UCSD-AML1 (cell line): Measurements from ENCODE around the gene KANSL1.

Experiments
- DNase-seq: peaks from one replicate; lab custom pipeline; 2025; ENCODE audit not compliant: unreplicated experiment; lab: John Stamatoyannopoulos, UW

KANSL1 gene

GRCh38 chr17:46003907-46004748 lies 189.1 kb downstream of the KANSL1 start:
- peak; percentile 23 for DNase-seq

- no peak for DNase-seq
Observed at GRCh38 chr17:46002973-46003316, 190.3 kb downstream of the KANSL1 start.

- peak; percentile 64 for DNase-seq
Observed at GRCh38 chr17:46002311-46002972, 190.8 kb downstream of the KANSL1 start.

DNA sequence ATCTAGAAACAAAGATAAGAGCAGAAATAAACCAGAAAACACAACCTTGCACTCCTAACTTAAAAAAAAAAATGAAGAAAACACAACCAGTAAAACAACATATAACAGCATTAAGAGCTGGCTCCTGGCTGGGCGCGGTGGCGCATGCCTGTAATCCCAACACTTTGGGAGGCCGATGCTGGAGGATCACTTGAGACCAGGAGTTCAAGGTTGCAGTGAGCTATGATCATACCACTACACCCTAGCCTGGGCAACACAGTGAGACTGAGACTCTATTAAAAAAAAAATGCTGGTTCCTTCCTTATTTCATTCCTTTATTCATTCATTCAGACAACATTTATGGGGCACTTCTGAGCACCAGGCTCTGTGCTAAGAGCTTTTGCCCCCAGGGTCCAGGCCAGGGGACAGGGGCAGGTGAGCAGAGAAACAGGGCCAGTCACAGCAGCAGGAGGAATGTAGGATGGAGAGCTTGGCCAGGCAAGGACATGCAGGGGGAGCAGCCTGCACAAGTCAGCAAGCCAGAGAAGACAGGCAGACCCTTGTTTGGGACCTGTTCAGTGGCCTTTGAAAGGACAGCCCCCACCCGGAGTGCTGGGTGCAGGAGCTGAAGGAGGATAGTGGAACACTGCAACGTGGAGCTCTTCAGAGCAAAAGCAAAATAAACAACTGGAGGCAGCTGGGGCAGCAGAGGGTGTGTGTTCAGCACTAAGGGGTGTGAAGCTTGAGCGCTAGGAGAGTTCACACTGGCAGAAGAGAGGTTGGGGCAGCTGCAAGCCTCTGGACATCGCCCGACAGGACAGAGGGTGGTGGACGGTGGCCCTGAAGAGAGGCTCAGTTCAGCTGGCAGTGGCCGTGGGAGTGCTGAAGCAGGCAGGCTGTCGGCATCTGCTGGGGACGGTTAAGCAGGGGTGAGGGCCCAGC lies 191.6 kb downstream of the KANSL1 start:
- DNase-seq = no peak

- no peak for DNase-seq
Observed at GRCh38 chr17:46000757-46001156, 192.5 kb downstream of the KANSL1 start.

GRCh38 chr17:46000292-46000691 lies 192.9 kb downstream of the KANSL1 start:
- no peak for DNase-seq

DNA sequence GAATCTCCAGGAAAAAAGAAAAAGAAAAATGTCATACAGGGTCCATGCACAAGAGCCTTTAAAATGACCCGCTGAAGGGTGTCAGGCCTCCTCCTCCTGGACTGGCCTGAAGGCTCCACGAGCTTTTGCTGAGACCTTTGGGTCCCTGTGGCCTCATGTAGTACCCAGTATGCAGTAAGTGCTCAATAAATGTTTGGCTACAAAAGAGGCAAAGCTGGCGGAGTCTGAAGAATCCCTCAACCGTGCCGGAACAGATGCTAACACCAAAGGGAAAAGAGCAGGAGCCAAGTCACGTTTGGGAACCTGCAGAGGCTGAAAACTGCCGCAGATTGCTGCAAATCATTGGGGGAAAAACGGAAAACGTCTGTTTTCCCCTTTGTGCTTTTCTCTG lies 193.3 kb downstream of the KANSL1 start:
- no peak for DNase-seq

GRCh38 chr17:45998987-45999899 lies 194.0 kb downstream of the KANSL1 start, which contains the start of gene STH:
Gene STH (plus strand): TSS chr17:45999250. CDS start chr17:45999280, 30 bp downstream.
- DNase-seq = no peak

DNA sequence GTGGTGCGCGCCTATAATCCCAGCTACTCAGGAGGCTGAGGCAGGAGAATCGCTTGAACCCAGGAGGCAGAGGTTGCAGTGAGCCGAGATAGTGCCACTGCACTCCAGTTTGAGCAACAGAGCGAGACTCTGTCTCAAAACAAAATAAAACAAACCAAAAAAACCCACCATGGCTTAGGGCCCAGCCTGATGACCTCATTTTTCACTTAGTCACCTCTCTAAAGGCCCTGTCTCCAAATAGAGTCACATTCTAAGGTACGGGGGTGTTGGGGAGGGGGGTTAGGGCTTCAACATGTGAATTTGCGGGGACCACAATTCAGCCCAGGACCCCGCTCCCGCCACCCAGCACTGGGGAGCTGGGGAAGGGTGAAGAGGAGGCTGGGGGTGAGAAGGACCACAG lies 195.6 kb downstream of the KANSL1 start:
- no peak for DNase-seq

- no peak for DNase-seq
Observed at GRCh38 chr17:45997166-45997565, 196.1 kb downstream of the KANSL1 start.

DNA sequence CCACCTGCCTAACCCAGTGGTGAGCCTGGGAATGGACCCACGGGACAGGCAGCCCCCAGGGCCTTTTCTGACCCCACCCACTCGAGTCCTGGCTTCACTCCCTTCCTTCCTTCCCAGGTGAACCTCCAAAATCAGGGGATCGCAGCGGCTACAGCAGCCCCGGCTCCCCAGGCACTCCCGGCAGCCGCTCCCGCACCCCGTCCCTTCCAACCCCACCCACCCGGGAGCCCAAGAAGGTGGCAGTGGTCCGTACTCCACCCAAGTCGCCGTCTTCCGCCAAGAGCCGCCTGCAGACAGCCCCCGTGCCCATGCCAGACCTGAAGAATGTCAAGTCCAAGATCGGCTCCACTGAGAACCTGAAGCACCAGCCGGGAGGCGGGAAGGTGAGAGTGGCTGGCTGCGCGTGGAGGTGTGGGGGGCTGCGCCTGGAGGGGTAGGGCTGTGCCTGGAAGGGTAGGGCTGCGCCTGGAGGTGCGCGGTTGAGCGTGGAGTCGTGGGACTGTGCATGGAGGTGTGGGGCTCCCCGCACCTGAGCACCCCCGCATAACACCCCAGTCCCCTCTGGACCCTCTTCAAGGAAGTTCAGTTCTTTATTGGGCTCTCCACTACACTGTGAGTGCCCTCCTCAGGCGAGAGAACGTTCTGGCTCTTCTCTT lies 196.8 kb downstream of the KANSL1 start:
- DNase-seq = no peak

DNA sequence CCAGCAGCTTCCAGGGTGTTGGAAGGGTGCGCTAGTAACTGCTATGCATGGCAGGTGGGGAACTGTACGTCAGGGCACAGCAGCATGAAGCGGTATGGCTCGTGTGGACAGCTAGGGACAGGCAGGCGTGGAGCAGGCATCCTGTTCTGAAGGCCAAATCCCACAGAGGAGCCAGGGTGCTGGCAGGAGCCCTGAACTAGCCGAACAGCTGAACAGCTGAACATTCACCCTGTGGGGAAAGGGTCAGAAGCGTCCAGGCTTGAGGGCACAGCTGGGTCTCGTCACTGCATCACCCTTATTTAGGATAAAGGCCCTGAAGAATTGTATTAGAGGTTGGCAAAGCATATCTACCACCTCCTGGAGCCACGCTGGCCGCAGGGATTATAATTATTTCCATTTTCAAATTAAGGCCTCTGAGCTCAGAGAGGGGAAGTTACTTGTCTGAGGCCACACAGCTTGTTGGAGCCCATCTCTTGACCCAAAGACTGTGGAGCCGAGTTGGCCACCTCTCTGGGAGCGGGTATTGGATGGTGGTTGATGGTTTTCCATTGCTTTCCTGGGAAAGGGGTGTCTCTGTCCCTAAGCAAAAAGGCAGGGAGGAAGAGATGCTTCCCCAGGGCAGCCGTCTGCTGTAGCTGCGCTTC lies 197.5 kb downstream of the KANSL1 start:
- DNase-seq = no peak

- no peak for DNase-seq
Observed at GRCh38 chr17:45994987-45995386, 198.2 kb downstream of the KANSL1 start.

DNA sequence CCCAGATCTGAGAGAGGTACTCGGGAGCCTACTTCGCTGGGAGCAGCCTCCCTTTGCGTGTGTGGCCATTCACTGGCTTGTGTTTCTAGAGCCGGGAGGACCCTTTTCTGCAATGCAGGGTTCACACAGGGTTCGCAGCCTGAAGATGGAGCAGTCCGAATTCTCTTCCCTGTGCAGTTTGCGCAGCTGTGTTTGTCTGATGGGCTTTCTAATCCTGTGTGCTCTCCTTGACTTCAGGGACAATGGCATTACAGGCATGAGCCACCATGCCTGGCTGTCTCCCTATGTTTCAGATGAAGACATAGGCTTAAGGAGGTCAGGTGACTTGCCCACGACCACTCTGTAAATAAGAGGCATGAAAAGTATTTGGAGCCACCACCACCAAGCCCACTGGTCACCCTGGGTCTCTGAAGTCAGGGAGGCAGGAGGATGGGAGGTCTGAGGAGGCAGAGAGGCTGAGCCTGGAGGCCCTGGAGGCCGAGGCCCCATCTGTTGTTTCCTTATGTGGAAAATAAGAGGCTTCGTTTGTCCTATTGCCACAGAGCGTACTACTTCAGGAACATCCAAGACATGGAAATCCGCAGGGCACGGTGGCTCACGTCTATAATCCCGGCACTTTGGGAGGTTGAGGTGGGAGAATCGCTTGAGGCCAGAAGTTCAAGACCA lies 199.1 kb downstream of the KANSL1 start:
- no peak for DNase-seq

DNA sequence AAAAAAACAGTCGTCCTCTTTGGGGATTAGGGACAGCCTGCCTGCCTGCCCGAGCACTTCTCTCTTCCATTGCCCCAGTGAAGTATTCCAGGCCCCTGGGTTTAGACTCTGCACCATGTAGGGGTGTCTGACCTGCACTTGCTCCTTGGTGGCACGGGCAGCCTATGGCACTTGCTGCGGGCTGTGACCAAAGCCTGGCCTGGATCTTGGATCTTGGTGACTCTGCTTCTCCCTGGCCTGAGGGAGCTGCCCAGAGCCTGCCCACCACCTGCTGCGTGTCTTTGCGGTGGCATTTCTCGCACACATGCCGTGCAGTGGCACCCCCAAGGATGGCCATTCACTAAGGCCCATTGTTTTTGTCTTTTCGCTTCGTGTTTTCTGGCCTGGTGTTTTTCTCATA lies 200.3 kb downstream of the KANSL1 start:
- DNase-seq = no peak

- DNase-seq = no peak
Observed at GRCh38 chr17:45992175-45992574, 201.1 kb downstream of the KANSL1 start.

DNA sequence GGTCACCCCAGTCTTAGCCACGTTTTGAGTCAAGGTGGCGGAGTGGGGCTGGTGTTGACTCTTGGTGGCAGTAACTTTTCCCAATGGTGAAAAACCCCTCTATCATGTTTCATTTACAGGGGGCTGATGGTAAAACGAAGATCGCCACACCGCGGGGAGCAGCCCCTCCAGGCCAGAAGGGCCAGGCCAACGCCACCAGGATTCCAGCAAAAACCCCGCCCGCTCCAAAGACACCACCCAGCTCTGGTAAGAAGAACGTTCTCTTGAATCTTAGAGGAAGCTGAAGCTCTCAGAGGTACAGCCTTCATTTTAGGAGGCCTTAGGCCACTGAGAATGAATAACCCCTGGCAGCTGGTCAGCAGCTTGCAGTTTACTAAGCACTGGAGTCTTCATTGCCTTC lies 201.9 kb downstream of the KANSL1 start:
- no peak for DNase-seq

DNA sequence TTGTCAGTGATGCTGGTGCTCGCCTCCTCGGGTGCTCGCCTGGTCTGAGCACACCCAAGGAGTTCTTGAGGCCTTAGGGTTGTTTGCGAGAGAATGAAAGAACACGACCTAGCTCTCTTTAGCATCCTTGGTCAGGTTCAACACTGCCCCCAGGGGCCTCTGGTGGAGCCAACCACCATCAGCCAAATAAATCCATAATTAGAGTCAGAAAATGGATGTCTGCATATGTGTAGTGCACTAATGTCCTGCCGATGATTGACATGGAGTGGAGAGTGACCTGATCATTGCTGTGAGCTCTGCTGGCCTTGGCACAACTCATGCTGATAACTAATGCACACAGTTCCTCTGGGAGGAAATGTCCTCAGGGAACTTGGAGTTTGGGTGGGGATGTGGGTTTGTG lies 202.3 kb downstream of the KANSL1 start:
- DNase-seq = no peak

- DNase-seq = no peak
Observed at GRCh38 chr17:45989759-45990158, 203.5 kb downstream of the KANSL1 start.
